GM12878 (cell line): ENCODE measurements around the gene TXNDC17. TPM values are rescaled to one million over a fixed set of nuclear protein-coding genes. Genes with fewer than 3 reads are reported as not detected.

Experiments used
- ATAC-seq: fragments of 200-7000 bp; cut with Tn5 transposase; 3 replicates; pipeline ENCODE4 v1.9.1; 2020; ENCODE audit warnings: mild to moderate bottlenecking, moderate library complexity
- BruUV-seq: library from RNA; stranded (reverse); fragments of 400-500 nt; replicated peaks from 2 replicates; lab custom pipeline; 2021; lab: Mats Ljungman, UMichigan
- CTCF ChIA-PET: fragments of 300-600 bp; sonication (Branson Sonifier 250); formaldehyde crosslinking; extraction: SDS; loops from one replicate; lab custom pipeline; 2021; ENCODE audit warnings: inconsistent platforms; lab: Yijun Ruan, JAX
- POLR2A ChIA-PET: fragments of 350-600 bp; formaldehyde crosslinking; extraction: SDS; loops from one replicate; lab custom pipeline; 2021; ENCODE audit warnings: inconsistent platforms; lab: Charles Lee
- RAD21 ChIA-PET: fragments of 300-600 bp; sonication (Branson Sonifier 250); formaldehyde crosslinking; loops from one replicate; lab custom pipeline; 2023; ENCODE audit warnings: antibody characterized with exemption; ENCODE audit not compliant: unreplicated experiment; lab: Charles Lee
- SMC1A ChIA-PET: fragments of 300-600 bp; sonication (Branson Sonifier 250); formaldehyde crosslinking; loops from one replicate; lab custom pipeline; 2023; ENCODE audit not compliant: unreplicated experiment, uncharacterized antibody; lab: Charles Lee
- DNase-seq: peaks from one replicate; pipeline ENCODE4 v3.0.0-alpha.2; 2011; ENCODE audit warnings: low read depth, low spot score
- FAIRE-seq: peaks from 3 replicates; lab custom pipeline; 2011; peaks lifted over from hg19 to GRCh38; lab: Jason Lieb, UNC
- H2AFZ ChIP-seq: 2 replicates; pipeline ENCODE4 v1.6.0; 2011; ENCODE audit warnings: low read depth, low read length, control low read depth; ENCODE audit not compliant: control insufficient read depth
- H3K27ac ChIP-seq: 2 replicates; pipeline ENCODE4 v1.5.1; 2011; ENCODE audit warnings: control low read depth; ENCODE audit not compliant: control insufficient read depth, insufficient read depth
- H3K27me3 ChIP-seq, 2 experiments: replicated peaks in 1 of 2; 2 replicates each; pipeline versions ENCODE4 v1.6.0 to v1.6.1; 2011; ENCODE audit warnings: low read length in 1 of 2; ENCODE audit not compliant: control insufficient read depth in 2 of 2, insufficient read depth in 2 of 2
- H3K36me3 ChIP-seq, 2 experiments: 2 replicates each; pipeline ENCODE4 v1.5.1; 2011; ENCODE audit warnings: low read length in 1 of 2; ENCODE audit not compliant: control insufficient read depth in 2 of 2, insufficient read depth in 2 of 2
- H3K4me1 ChIP-seq: 2 replicates; pipeline ENCODE4 v1.6.1; 2011; ENCODE audit warnings: mild to moderate bottlenecking, low read length, moderate library complexity, mixed read lengths; ENCODE audit not compliant: control insufficient read depth, insufficient read depth
- H3K4me2 ChIP-seq: 2 replicates; pipeline ENCODE4 v1.6.0; 2011; ENCODE audit warnings: control low read depth; ENCODE audit not compliant: control insufficient read depth, insufficient read depth
- H3K4me3 ChIP-seq: fragments of 200-600 bp; sonication (generic); 2 replicates; pipeline ENCODE4 v1.5.1; 2016
- H3K79me2 ChIP-seq: 2 replicates; pipeline ENCODE4 v1.6.0; 2011; ENCODE audit warnings: low read length; ENCODE audit not compliant: control insufficient read depth, insufficient read depth
- H3K9ac ChIP-seq: 2 replicates; pipeline ENCODE4 v1.8.0; 2011; ENCODE audit warnings: low read length, control low read depth, mixed read lengths; ENCODE audit not compliant: control insufficient read depth, insufficient read depth
- H3K9me3 ChIP-seq: replicated peaks from 3 replicates; pipeline ENCODE4 v1.5.1; 2011; ENCODE audit warnings: mild to moderate bottlenecking, low read length; ENCODE audit not compliant: control insufficient read depth, insufficient read depth
- H4K20me1 ChIP-seq: 2 replicates; pipeline ENCODE4 v1.6.0; 2011; ENCODE audit not compliant: control insufficient read depth, insufficient read depth
- ASH2L ChIP-seq: fragments of 300-600, 200-600 bp; sonication (generic); IDR thresholded peaks from 2 replicates; pipeline ENCODE4 v1.6.1; 2017; ENCODE audit warnings: low read depth, mild to moderate bottlenecking, borderline replicate concordance
- BCL3 ChIP-seq: IDR thresholded peaks from 2 replicates; pipeline ENCODE4 v1.6.1; 2011; ENCODE audit warnings: borderline replicate concordance, low read depth, mild to moderate bottlenecking, moderate library complexity, low read length; ENCODE audit not compliant: insufficient read depth, poor library complexity, severe bottlenecking
- BMI1 ChIP-seq: fragments of 450-650 bp; IDR thresholded peaks from 2 replicates; pipeline ENCODE4 v1.6.1; 2016; ENCODE audit warnings: mild to moderate bottlenecking, moderate library complexity, borderline replicate concordance
- CHD2 ChIP-seq: IDR thresholded peaks from 2 replicates; pipeline ENCODE4 v1.6.1; 2011; ENCODE audit warnings: low read depth, low read length, improper control_type of control experiment, borderline replicate concordance
- EP300 ChIP-seq, 2 experiments: fragments of 150-350 bp in 1 of 2; IDR thresholded peaks; 2 replicates each; pipeline ENCODE4 v1.6.1; 2011 to 2012; ENCODE audit warnings: low read depth in 2 of 2, low read length in 2 of 2, borderline replicate concordance in 1 of 2, improper control_type of control experiment in 1 of 2, inconsistent platforms in 1 of 2; ENCODE audit not compliant: control insufficient read depth in 1 of 2
- FOXK2 ChIP-seq: fragments of 450-650 bp; IDR thresholded peaks from 2 replicates; pipeline ENCODE4 v1.6.1; 2017; ENCODE audit warnings: mild to moderate bottlenecking, moderate library complexity
- HCFC1 ChIP-seq: fragments of 150-350 bp; IDR thresholded peaks from 2 replicates; pipeline ENCODE4 v1.6.1; 2014; ENCODE audit warnings: low read length
- IKZF1 ChIP-seq: fragments of 450-650 bp; conservative IDR thresholded peaks from 2 replicates; pipeline ENCODE4 v1.6.1; 2017; ENCODE audit warnings: antibody characterized with exemption, mild to moderate bottlenecking
- MEF2B ChIP-seq: fragments of 450-650 bp; IDR thresholded peaks from 2 replicates; pipeline ENCODE4 v1.6.1; 2018; ENCODE audit warnings: mild to moderate bottlenecking, moderate library complexity; ENCODE audit not compliant: partially characterized antibody, poor library complexity, severe bottlenecking
- MTA2 ChIP-seq: fragments of 450-650 bp; IDR thresholded peaks from 2 replicates; pipeline ENCODE4 v1.6.1; 2016; ENCODE audit warnings: low read depth, mild to moderate bottlenecking, moderate library complexity
- NFYB ChIP-seq: IDR thresholded peaks from 2 replicates; pipeline ENCODE4 v1.6.1; 2011; ENCODE audit warnings: low read depth, mild to moderate bottlenecking, low read length, improper control_type of control experiment, moderate library complexity; ENCODE audit not compliant: insufficient read depth
- PRDM15 ChIP-seq: fragments of 450-650 bp; formaldehyde crosslinking; IDR thresholded peaks from 2 replicates; pipeline ENCODE4 v1.4.0; 2020; ENCODE audit warnings: mild to moderate bottlenecking, moderate library complexity
- SREBF1 ChIP-seq: IDR thresholded peaks from 2 replicates; pipeline ENCODE4 v1.6.1; 2012; ENCODE audit warnings: mild to moderate bottlenecking, low read length
- SREBF2 ChIP-seq: IDR thresholded peaks from 2 replicates; pipeline ENCODE4 v1.6.1; 2012; ENCODE audit warnings: mild to moderate bottlenecking, low read length
- SUZ12 ChIP-seq: fragments of 200-600 bp; sonication (generic); IDR thresholded peaks from one replicate; pipeline ENCODE4 v1.6.1; 2018; ENCODE audit warnings: antibody characterized with exemption, mild to moderate bottlenecking; ENCODE audit not compliant: unreplicated experiment
- ZBTB40 ChIP-seq: fragments of 450-650 bp; IDR thresholded peaks from 2 replicates; pipeline ENCODE4 v1.6.1; 2016; ENCODE audit warnings: mild to moderate bottlenecking, moderate library complexity, borderline replicate concordance
- WGBS: methylation state at CpG from one replicate; pipeline ENCODE4 v1.1.6; 2016; ENCODE audit warnings: low lambda C conversion rate; ENCODE audit not compliant: insufficient replicate concordance, insufficient coverage; ENCODE audit errors: missing lambda C conversion rate; 5-methylcytosine and 5-hydroxymethylcytosine counted together
- in situ Hi-C: fragments of 300-500 bp; cut with MboI; formaldehyde crosslinking; loops from 9 replicates; pipeline ENCODE4 v1.14.3; 2018; ENCODE audit warnings: mixed read lengths
- intact Hi-C: fragments of 100-400 bp; cut with micrococcal nuclease; formaldehyde crosslinking; loops from one replicate; pipeline ENCODE4 v1.14.2; 2022; ENCODE audit not compliant: unreplicated experiment
- polyA plus RNA-seq, 11 experiments: library from polyadenylated mRNA; depleted of rRNA in 4 of 11; unstranded in 6 of 11; stranded (reverse) in 5 of 11; fragments of >200 nt; fragmentation: Nextera tagmentation in 4 of 11; fragmentation: Illumina TruSeq in 1 of 11; extraction: Ambion mirVana in 4 of 11; extraction: Trizol in 1 of 11; gene quantifications; 1 replicate in 1 of 11; 2 replicates in 10 of 11; pipeline versions ENCODE4 v1.2.1 to v1.2.3, GENCODE V29; 2011 to 2016; ENCODE audit warnings: inconsistent platforms in 2 of 11, missing spikeins in 2 of 11, low read depth in 1 of 11
- total RNA-seq, 4 experiments: library from RNA; depleted of rRNA in 3 of 4; stranded (reverse); fragments of >200 nt in 3 of 4; fragmentation: Illumina TruSeq in 1 of 4; extraction: Trizol in 1 of 4; gene quantifications; 2 replicates each; pipeline versions ENCODE4 v1.2.1 to v1.2.3, GENCODE V29; 2013 to 2021

Gene TXNDC17
- total and polyA plus RNA-seq, 10 of the 15 experiments (the other 5 are each of a cell fraction or from before 2014, with no cell fraction given): 124 to 957 (median 216) TPM

GRCh38 chr17:6611231-6611630 is 29.6 kb upstream of the TXNDC17 start:
- FAIRE-seq (no peak), ATAC-seq (no peak), DNase-seq (no peak)
- ChIA-PET POLR2A (no interaction called here), RAD21 (no interaction called here), SMC1A (no interaction called here), CTCF (no interaction called here)
- Histone ChIP-seq H3K9ac (no peak overlapping the region), H4K20me1 (no peaks in the 10 kb centered on the region), H2AFZ (no peak overlapping the region), H3K4me2 (no peak overlapping the region), H3K36me3 (peaks cover 5 to 10% of the 10 kb centered on the region in 2 experiments), H3K79me2 (no peaks in the 10 kb centered on the region), H3K4me1 (no peaks in the 10 kb centered on the region), H3K27ac (no peak overlapping the region), H3K27me3 (no peaks in the 10 kb centered on the region), H3K9me3 (no peaks in the 10 kb centered on the region), H3K4me3 (no peak overlapping the region)
- intact Hi-C loops: no loop called here
- in situ Hi-C loops: no loop called here
- WGBS: 100% methylated on average over 4 of the region's 4 CpGs
- BruUV-seq: no TSS peak
- no peak for TF ChIP-seq IKZF1
- no peak for TF ChIP-seq ZBTB40
- no peak for TF ChIP-seq CHD2
- TF ChIP-seq MEF2B: no peak
- no peak for TF ChIP-seq NFYB
- TF ChIP-seq FOXK2: no peak
- no peak for TF ChIP-seq PRDM15 (CRISPR knock-in tag)
- TF ChIP-seq EP300 (IDR thresholded peaks at IDR 0.05; ENCODE audit: borderline replicate concordance in 1 of 2, control insufficient read depth in 1 of 2, low read depth in 2 of 2, low read length in 2 of 2): no peak
- TF ChIP-seq BMI1: no peak
- TF ChIP-seq MTA2: no peak
- no peak for TF ChIP-seq SREBF1
- no peak for TF ChIP-seq HCFC1
- no peak for TF ChIP-seq ASH2L
- no peak for TF ChIP-seq BCL3
- TF ChIP-seq SREBF2: no peak
- TF ChIP-seq SUZ12: no peak
